22Rv1 (cell line): Measurements from ENCODE around the gene PANK4.

Source experiments
- H3K27ac ChIP-seq: fragments of 450-650 bp; 2 replicates; pipeline ENCODE4 v1.5.1; 2017
- CTCF ChIP-seq: fragments of 450-650 bp; IDR thresholded peaks from 2 replicates; pipeline ENCODE4 v1.5.1; 2017; ENCODE audit warnings: mild to moderate bottlenecking
- ZFX ChIP-seq: fragments of 450-650 bp; IDR thresholded peaks from 2 replicates; pipeline ENCODE4 v1.6.1; 2017; ENCODE audit warnings: antibody characterized with exemption, borderline replicate concordance

The PANK4 gene

GRCh38 chr1:2561446-2561845, 35.0 kb upstream of the PANK4 start:
- TF ChIP-seq ZFX (no peak), CTCF (no peak)
- H3K27ac ChIP-seq: no peak overlapping the region

- TF ChIP-seq CTCF: no peak
- no peak for TF ChIP-seq ZFX
- no peak overlapping the region for H3K27ac ChIP-seq
These were observed 34.1 kb upstream of the PANK4 start for GRCh38 chr1:2560299-2561073.

GRCh38 chr1:2559509-2560298, 33.3 kb upstream of the PANK4 start:
- no peak for TF ChIP-seq CTCF
- H3K27ac ChIP-seq: no peak overlapping the region

DNA sequence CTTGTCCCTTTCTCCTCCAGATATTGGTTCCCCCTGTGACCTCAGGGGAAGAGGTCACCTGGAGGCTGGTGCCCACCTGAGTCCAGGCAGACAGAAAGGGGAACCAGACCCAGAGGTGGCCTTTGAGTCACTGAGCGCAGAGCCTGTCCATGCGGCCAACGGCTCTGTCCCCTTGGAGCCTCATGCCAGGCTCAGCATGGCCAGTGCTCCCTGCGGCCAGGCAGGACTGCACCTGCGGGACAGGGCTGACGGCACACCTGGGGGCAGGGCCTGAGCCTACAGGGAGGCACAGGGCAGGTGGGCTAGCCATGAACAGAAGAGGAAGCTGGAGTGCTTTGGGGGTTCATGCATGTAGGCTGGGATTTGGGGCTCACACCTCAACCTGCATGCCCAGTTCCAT, 32.5 kb upstream of the PANK4 start:
- TF ChIP-seq CTCF (no peak), ZFX (no peak)
- no peak overlapping the region for H3K27ac ChIP-seq

DNA sequence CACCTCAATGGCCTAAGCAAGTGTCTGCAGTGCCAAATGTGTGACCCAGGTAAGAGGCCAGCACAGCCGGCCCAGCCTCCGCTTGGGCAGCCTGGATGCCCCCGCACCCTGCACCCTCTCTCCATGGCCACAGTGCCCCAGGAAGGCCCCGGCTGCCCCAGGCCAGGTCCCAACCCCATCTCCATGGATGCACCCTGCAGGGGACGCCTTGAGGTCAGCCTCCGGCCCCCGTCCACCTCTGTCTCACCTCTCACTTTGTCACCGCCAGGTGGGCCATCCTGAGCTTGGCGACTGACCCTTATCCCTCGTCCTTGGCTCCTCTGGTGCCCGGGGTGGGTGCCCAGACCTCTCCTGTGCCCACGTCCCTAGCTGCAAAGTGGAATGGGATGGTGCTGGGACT, 32.0 kb upstream of the PANK4 start:
- no peak for TF ChIP-seq CTCF
- TF ChIP-seq ZFX: no peak

DNA sequence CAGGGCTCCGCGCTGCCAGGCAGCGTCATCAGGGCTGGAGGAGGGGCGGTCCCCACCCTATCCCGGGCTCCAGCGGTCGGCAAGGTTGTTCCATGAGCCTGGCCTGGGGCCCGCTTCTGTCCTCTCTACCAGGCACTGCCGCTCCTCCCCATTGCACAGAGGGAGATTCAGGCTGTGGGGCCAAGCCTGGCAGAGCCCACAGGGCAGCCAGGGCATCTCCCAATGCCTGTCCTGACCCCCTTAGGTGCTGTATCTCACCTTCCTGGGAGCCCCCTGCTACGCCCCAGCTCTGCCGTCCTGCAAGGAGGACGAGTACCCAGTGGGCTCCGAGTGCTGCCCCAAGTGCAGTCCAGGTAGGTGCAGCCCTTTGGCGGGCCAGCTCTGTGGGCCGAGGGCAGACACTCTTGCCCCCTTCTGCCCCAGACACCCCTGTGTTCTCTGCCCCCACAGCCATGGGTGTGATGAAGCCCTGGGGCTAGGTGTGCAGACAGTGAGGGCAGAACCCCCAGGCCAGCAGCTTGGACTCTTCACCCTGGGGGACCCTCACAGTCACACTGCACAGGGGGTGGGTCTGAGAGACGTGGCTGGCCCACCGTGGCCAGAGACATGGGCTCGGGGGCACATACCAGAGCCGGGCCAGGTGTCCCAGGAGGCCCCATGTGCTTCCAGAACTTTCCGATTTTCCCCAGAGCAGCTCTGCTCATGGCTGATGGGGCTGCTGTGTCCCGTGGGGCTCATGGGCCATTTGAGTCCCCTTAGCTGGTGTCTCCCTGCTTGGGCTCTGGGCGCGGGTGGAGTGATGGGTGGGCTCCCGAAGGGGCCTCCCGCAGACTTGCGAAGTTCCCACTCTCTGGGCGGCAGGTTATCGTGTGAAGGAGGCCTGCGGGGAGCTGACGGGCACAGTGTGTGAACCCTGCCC, 31.3 kb upstream of the PANK4 start:
- no peak overlapping the region for H3K27ac ChIP-seq

More for the DNA sequence above, 32.0 kb upstream of the PANK4 start:
- no peak overlapping the region for H3K27ac ChIP-seq

More for the DNA sequence above, 31.3 kb upstream of the PANK4 start:
- no peak for TF ChIP-seq CTCF
- TF ChIP-seq ZFX: no peak
